GM10248 (cell line): ENCODE measurements around the gene PPP1R7.

Experiments
- CTCF ChIA-PET: fragments of 300-600 bp; sonication (Branson Sonifier 250); formaldehyde crosslinking; extraction: SDS; loops from one replicate; lab custom pipeline; 2021; ENCODE audit warnings: antibody characterized with exemption; lab: Yijun Ruan, JAX
- POLR2A ChIA-PET: fragments of 350-650 bp; sonication (Branson Sonifier 250); formaldehyde crosslinking; extraction: SDS; loops from one replicate; lab custom pipeline; 2020; ENCODE audit warnings: antibody characterized with exemption; lab: Yijun Ruan, JAX
- DNase-seq: peaks from one replicate; pipeline ENCODE4 v3.0.0; 2012; ENCODE audit errors: extremely low spot score
- TF ChIP-seq, protein P1 (sequence below): IDR thresholded peaks from 2 replicates; pipeline ENCODE4 v1.5.1; 2012; ENCODE audit warnings: mild to moderate bottlenecking, low read depth; ENCODE audit errors: extremely low read depth, missing control alignments, control extremely low read depth

Gene PPP1R7

GRCh38 chr2:241137276-241138190 lies 12.7 kb upstream of the PPP1R7 start:
- CTCF ChIA-PET: interaction anchor here (1.1 to 2.4 kb wide), 4 partner anchors 13 to 59 kb away, joined by 3 to 14 read pairs (median 4); partner anchors contain the start of genes PASK and PPP1R7

GRCh38 chr2:241138471-241138870 lies 11.8 kb upstream of the PPP1R7 start:
- ChIA-PET CTCF (interaction anchor here (1.2 kb wide), 1 partner anchor 60 kb away, joined by 4 read pairs; no protein-coding TSS in a partner anchor), POLR2A (no interaction called here)
- TF ChIP-seq, protein P1, sequence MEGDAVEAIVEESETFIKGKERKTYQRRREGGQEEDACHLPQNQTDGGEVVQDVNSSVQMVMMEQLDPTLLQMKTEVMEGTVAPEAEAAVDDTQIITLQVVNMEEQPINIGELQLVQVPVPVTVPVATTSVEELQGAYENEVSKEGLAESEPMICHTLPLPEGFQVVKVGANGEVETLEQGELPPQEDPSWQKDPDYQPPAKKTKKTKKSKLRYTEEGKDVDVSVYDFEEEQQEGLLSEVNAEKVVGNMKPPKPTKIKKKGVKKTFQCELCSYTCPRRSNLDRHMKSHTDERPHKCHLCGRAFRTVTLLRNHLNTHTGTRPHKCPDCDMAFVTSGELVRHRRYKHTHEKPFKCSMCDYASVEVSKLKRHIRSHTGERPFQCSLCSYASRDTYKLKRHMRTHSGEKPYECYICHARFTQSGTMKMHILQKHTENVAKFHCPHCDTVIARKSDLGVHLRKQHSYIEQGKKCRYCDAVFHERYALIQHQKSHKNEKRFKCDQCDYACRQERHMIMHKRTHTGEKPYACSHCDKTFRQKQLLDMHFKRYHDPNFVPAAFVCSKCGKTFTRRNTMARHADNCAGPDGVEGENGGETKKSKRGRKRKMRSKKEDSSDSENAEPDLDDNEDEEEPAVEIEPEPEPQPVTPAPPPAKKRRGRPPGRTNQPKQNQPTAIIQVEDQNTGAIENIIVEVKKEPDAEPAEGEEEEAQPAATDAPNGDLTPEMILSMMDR: no peak
- DNase-seq: no peak

More at GRCh38 chr2:241137276-241138190, 12.7 kb upstream of the PPP1R7 start:
- POLR2A ChIA-PET: interaction anchor here (1.4 kb wide), 1 partner anchor 13 kb away, joined by 3 read pairs; the partner anchor contains the start of gene PPP1R7
- no peak for DNase-seq
- TF ChIP-seq, protein P1: no peak

DNA sequence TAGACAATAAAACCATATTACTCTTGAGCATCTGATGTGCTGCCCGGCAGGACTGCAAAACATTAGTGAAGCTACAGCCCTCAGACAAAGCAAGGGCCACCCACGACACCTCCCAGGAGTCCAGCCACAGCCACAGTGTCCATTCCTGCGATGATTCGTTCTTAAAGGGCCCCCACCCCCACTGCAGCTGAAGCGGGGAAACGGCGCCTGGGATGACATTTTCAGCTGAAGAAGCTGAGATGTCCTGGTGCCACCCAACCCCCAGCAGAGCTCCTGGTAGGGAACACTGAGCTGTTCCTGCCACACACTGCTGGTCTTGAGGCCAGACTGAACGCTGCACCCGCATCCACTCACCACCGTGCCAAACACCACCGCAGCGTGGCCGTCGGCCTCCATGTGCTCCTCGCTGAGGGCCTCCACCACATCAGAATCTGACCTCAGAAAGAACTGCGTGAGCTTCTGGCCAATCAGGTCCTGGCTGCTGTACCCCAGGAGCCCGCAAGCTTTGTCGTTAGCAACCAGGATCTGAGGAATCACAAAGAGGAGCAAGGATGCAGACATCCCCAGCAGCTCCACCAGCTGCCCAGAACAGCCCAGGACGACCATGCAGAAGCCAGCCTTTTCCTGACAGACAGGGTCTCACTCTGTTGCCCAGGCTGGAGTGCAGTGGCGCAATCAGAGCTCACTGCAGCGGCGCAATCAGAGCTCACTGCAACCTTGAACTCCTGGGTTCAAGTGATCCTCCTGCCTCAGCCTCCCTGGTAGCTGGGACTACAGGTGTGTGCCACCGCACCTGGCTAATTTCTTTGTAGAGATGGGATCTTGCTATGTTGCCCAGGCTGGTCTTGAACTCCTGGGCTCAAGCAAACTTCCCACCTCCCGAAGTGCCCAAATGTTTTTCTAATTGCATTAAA lies 10.5 kb upstream of the PPP1R7 start:
- ChIA-PET CTCF (interaction anchor here (1.0 to 3.5 kb wide), 7 partner anchors 10 to 61 kb away, joined by 3 to 17 read pairs (median 3); partner anchors contain the start of genes PASK and PPP1R7), POLR2A (interaction anchor here (0.6 kb wide), 1 partner anchor 38 kb away, joined by 3 read pairs; the partner anchor contains the start of gene MTERF4)
- TF ChIP-seq, protein P1: no peak

DNA sequence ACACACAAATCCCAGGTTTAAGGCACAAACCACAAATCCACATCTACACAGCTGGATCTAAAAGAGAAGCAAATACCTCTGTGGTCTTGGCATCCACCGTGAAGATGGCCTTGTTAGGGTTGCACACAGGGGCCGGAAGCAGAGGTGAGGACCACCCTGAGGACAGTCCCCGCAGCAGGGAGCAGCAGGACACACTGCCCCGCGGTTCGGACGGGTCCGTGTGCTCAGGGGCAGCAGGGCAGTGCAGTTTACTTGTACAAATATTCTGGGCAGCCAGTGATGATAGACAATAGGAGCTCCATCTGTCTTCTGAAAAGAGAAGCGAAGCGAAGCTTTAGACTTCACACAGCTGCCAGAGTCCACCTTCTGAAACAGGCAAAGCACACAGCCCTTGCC lies 9.8 kb upstream of the PPP1R7 start:
- DNase-seq: no peak
- TF ChIP-seq, protein P1: no peak
- ChIA-PET POLR2A (no interaction called here), CTCF (interaction anchor here (1.0 to 3.5 kb wide), 5 partner anchors 10 to 62 kb away, joined by 3 to 17 read pairs (median 5); partner anchors contain the start of genes PASK and PPP1R7)

More for the DNA sequence above, 10.5 kb upstream of the PPP1R7 start:
- no peak for DNase-seq

DNA sequence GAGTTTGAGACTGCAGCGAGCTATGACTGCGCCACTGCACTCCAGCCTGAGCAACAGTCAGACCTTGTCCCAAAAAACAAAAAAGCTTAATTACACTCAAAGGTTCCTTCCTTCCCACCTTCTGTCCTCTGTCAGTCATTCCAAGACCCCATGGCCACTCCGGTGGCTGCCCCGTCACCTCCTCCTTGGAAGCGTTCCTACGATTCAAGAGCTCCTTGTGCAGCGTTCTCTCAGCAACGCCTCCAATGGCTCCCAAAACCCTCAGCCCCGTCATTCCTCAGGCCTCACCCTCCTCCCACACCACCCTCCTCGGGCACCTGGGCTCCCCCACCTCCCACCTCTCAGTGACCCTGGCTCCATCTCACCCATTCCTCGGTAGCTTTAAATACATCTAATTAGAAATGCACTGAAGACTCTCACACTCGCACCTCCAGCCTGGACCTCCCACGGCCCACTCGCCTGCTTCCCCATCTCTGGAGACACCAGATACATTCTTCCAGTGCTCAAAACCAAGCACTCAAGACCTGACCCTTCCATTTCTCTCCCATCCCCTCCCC lies 9.0 kb upstream of the PPP1R7 start:
- DNase-seq: no peak
- ChIA-PET POLR2A (no interaction called here), CTCF (interaction anchor here (1.2 to 3.5 kb wide), 4 partner anchors 9 to 37 kb away, joined by 3 to 17 read pairs (median 6); partner anchors contain the start of genes PASK and PPP1R7)
- TF ChIP-seq, protein P1: no peak
